Transverse colon (tissue), 4 donors: ENCODE measurements around the gene SNX5. TPM values are rescaled to one million over a fixed set of nuclear protein-coding genes. Genes with fewer than 3 reads are reported as not detected.

Experiments used
- DNase-seq: peaks from one replicate; pipeline ENCODE4 v3.0.0-alpha.2; 2019
- H3K27ac ChIP-seq, 4 donors: fragments of 200-600 bp; sonication (generic); 2 replicates each; pipeline ENCODE4 v1.5.1; 2016 to 2018; ENCODE audit warnings: inconsistent platforms in 4 of 4
- H3K27me3 ChIP-seq: fragments of 200-600 bp; sonication (generic); 2 replicates; pipeline ENCODE4 v1.5.1; 2017; ENCODE audit warnings: inconsistent platforms
- H3K36me3 ChIP-seq, 4 donors: fragments of 200-600 bp; sonication (generic); 2 replicates each; pipeline ENCODE4 v1.5.1; 2017 to 2019; ENCODE audit warnings: inconsistent platforms in 4 of 4
- H3K4me1 ChIP-seq, 4 donors: fragments of 200-600 bp; sonication (generic); 2 replicates each; pipeline ENCODE4 v1.5.1; 2017 to 2020; ENCODE audit warnings: inconsistent platforms in 4 of 4
- H3K4me3 ChIP-seq, 4 donors: fragments of 200-600 bp; sonication (generic); 1 replicate in 1 of 4; 2 replicates in 3 of 4; pipeline versions ENCODE4 v1.5.1 to v1.6.1; 2017 to 2019; ENCODE audit warnings: inconsistent platforms in 4 of 4
- H3K9me3 ChIP-seq, 2 donors: fragments of 200-600 bp; sonication (generic); 2 replicates each; pipeline ENCODE4 v1.5.1; 2017 to 2019; ENCODE audit warnings: inconsistent platforms in 2 of 2
- EP300 ChIP-seq: sonication (generic); formaldehyde crosslinking; IDR thresholded peaks from one replicate; pipeline ENCODE4 v1.6.1; 2017; ENCODE audit warnings: antibody characterized with exemption, low read depth
- POLR2A ChIP-seq: fragments of 450-650 bp; IDR thresholded peaks from one replicate; pipeline ENCODE4 v1.6.1; 2016; ENCODE audit warnings: antibody characterized with exemption, mild to moderate bottlenecking, moderate library complexity
- POLR2AphosphoS5 ChIP-seq, 3 donors: sonication (generic); formaldehyde crosslinking; IDR thresholded peaks; one replicate each; pipeline ENCODE4 v1.6.1; 2016; ENCODE audit warnings: antibody characterized with exemption in 3 of 3
- WGBS, 2 donors: methylation state at CpG; one replicate each; pipeline ENCODE4 v1.1.5; 2018; ENCODE audit warnings: low coverage in 1 of 2; 5-methylcytosine and 5-hydroxymethylcytosine counted together
- in situ Hi-C, 4 donors: fragments of 200-750 bp; cut with MboI; loops; one replicate each; pipeline versions ENCODE4 v1.15.0 to v1.15.1; 2017; ENCODE audit warnings: low sequenced_read_pairs in 3 of 4, low pct_ligation_motif_present in 1 of 4, low pct_unique_long_range_greater_than_20kb in 1 of 4
- intact Hi-C: fragments of 100-400 bp; cut with DNase I; formaldehyde crosslinking; loops from one replicate; pipeline ENCODE4 v1.15.1; 2023; ENCODE audit warnings: low total_unique reads
- total RNA-seq, 4 donors: library from RNA; depleted of rRNA; stranded (reverse); fragments of >200 nt; gene quantifications; one replicate each; pipeline ENCODE4 v1.1.0, GENCODE V29; 2016
- TF ChIP-seq, protein P1 (sequence below), 5 experiments: fragments of 200-600 bp in 3 of 5; fragments of 450-650 bp in 2 of 5; sonication (generic) in 3 of 5; IDR thresholded peaks; 1 replicate in 2 of 5; 2 replicates in 3 of 5; pipeline ENCODE4 v1.5.1; 2016 to 2017; ENCODE audit warnings: antibody characterized with exemption in 5 of 5, inconsistent platforms in 3 of 5, mild to moderate bottlenecking in 2 of 5, moderate library complexity in 1 of 5

Gene SNX5
- 100 to 1,000 TPM in 2 of 4 donors, 10 to 100 TPM in 2; 91.9 to 160 (median 122) TPM for total RNA-seq

DNA sequence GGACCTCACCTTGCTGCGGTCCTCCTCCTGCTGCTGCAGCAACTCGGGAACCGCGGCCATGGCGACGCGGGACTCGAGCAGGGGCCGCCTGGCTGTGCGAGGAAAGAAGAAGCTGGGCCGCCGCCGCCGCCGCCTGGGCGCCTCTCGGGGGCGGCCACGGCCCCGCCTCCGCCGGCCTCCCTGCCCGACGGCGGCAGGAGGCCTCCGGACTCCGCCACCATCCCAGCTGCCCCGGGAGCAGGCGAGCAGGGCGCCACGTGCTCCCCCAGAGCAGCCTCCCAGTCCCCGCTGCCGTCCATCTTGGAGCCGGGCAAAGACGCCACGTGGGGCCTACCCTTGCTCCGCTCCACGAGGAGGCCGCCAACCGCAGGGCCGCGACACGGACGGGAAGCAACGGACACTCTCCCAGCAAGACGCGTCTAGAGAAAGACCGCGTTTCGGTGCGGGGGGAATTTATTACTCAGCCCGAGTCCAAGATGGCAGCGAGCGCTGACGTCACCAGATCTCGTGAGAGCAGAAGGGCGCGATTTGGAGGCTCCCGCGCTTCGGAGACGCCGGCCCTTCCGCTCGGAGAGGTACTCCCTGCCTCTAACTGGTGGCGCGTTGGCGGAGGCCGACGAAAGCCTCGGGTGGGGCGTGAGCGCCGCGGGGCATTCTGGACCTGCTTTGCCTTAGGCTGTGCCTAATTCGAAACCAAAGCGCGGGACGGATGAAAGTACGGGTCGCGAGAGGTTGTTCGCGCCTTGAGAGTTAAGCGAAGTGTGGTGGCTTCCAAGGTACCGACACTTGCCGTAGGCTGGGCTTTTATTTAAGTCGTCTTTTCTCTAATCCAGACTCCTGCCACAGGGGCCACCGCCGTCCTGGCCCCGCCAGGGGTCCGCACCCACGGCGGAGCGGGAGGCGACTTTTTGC is at the start of gene SNX5, which contains the start of gene MGME1:
Gene SNX5 (minus strand): TSS at position 429 of the 912 bp plus-strand sequence. CDS start 369 bp downstream, at position 60.
Gene MGME1 (plus strand): TSS at position 653 of the 912 bp plus-strand sequence. CDS start 842 bp downstream, outside the sequence.
- peak within 1 kb of the TSS; percentile 97 to 100 (median 99) for H3K27ac ChIP-seq

DNA sequence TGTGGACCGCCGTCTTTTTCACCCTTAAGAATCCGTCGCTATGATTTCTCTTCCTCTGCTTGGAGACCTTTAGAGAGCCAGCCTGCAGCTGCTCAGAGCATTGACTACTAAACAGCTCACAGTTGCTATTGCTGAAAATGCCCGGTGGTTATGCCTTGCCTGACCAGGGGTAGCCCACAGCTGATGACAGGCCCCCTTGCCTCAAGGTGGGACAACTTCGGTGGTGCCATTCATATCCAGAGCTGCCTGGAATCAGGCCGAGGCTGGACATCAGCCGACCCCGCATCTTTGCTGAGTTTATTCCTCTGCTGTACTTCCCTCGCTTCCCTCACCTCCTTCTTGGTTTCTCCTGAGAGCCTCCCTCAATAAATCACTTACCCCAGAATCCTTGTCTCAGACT is 49.5 kb upstream of the SNX5 start:
- H3K4me1 ChIP-seq: peaks cover 0 to 7% (median 0%) of the 10 kb centered on the region in 4 donors
- in situ Hi-C loops (no loop called here), intact Hi-C loops (no loop called here)
- 86 to 88% methylated on average over 4 to 10 of the region's 10 CpGs for WGBS, 2 donors
- H3K9me3 ChIP-seq: no peaks in the 10 kb centered on the region
- DNase-seq: no peak
- TF ChIP-seq POLR2A: no peak
- TF ChIP-seq POLR2AphosphoS5 (IDR thresholded peaks at IDR 0.05): no peak
- no peak for TF ChIP-seq EP300
- TF ChIP-seq, protein P1, sequence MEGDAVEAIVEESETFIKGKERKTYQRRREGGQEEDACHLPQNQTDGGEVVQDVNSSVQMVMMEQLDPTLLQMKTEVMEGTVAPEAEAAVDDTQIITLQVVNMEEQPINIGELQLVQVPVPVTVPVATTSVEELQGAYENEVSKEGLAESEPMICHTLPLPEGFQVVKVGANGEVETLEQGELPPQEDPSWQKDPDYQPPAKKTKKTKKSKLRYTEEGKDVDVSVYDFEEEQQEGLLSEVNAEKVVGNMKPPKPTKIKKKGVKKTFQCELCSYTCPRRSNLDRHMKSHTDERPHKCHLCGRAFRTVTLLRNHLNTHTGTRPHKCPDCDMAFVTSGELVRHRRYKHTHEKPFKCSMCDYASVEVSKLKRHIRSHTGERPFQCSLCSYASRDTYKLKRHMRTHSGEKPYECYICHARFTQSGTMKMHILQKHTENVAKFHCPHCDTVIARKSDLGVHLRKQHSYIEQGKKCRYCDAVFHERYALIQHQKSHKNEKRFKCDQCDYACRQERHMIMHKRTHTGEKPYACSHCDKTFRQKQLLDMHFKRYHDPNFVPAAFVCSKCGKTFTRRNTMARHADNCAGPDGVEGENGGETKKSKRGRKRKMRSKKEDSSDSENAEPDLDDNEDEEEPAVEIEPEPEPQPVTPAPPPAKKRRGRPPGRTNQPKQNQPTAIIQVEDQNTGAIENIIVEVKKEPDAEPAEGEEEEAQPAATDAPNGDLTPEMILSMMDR (IDR thresholded peaks at IDR 0.05): no peak
- no peak overlapping the region for H3K27ac ChIP-seq
- H3K36me3 ChIP-seq: no peaks in the 10 kb centered on the region
- H3K27me3 ChIP-seq: no peaks in the 10 kb centered on the region
- no peak overlapping the region for H3K4me3 ChIP-seq

More for the DNA sequence above, at the start of gene SNX5, which contains the start of gene MGME1:
- Histone ChIP-seq H3K36me3 (no peaks in the 10 kb centered on the region), H3K4me1 (peaks cover 30 to 68% (median 64%) of the 10 kb centered on the region in 4 donors), H3K9me3 (no peaks in the 10 kb centered on the region), H3K4me3 (peak within 1 kb of the TSS; percentile 78 to 95 (median 90)), H3K27me3 (no peaks in the 10 kb centered on the region)
- intact Hi-C loops: no loop called here
- DNase-seq: peak; percentile 100
- TF ChIP-seq, protein P1 (IDR thresholded peaks at IDR 0.05): peak in 1 of 5 experiments; percentile 8
- peak; percentile 68 to 90 (median 75) for TF ChIP-seq POLR2AphosphoS5 (IDR thresholded peaks at IDR 0.05)
- TF ChIP-seq EP300: no peak
- TF ChIP-seq POLR2A: peak; percentile 53
- 1% methylated on average over 66 of the region's 96 CpGs; no CpG with 5 or more reads in 1 of the 2 donors for WGBS, 2 donors
- in situ Hi-C loops: no loop called here

DNA sequence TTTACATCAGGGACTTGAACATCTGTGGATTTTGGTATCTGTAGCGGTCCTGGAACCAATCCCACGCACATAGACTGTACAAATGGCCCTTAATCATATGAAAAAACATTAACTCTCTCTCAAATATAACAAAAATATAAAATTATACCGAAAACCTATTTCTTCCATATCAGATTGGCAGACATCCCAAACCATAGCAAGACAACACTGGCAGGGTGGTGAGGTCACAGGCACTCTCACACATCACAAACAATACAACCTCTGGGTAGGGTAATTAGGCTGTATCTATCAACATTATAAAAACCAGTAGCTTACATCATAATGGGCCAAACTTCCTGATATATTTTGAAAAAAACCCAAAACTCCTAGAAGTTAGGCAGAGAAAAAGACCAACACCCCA is 48.2 kb upstream of the SNX5 start:
- Histone ChIP-seq H3K4me3 (no peak overlapping the region), H3K27me3 (no peaks in the 10 kb centered on the region), H3K9me3 (no peaks in the 10 kb centered on the region), H3K36me3 (no peaks in the 10 kb centered on the region), H3K27ac (no peak overlapping the region), H3K4me1 (peaks cover 0 to 7% (median 0%) of the 10 kb centered on the region in 4 donors)
- TF ChIP-seq EP300 (no peak), POLR2A (no peak), POLR2AphosphoS5 (IDR thresholded peaks at IDR 0.05) (no peak)
- TF ChIP-seq, protein P1 (IDR thresholded peaks at IDR 0.05): no peak
- 62 to 77% methylated on average over 3 of the region's 3 CpGs for WGBS, 2 donors
- DNase-seq: no peak
- intact Hi-C loops (no loop called here), in situ Hi-C loops (no loop called here)

DNA sequence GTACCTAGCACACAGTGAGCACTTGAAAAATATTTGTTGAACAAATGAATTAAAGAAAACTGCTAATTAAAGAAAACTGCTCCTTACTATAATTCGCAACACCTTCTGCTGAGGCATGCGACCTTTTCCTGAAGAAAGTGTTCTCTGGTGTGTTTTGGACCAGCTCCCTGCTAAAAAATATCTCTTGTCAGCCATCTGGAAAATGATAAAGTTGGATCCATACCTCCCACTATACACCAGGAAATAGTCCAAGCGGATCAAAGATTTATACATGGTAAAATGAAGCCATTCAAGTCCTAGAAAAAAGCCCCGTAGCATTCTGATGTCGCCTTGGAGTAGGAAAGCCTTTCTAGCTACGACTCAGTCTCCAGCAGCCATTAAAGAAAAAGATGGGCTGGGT is 45.8 kb upstream of the SNX5 start:
- intact Hi-C loops (no loop called here), in situ Hi-C loops (no loop called here)
- TF ChIP-seq EP300 (no peak), POLR2A (no peak), POLR2AphosphoS5 (IDR thresholded peaks at IDR 0.05) (no peak)
- TF ChIP-seq, protein P1 (IDR thresholded peaks at IDR 0.05): no peak
- no peak for DNase-seq
- WGBS, 2 donors: 85 to 91% methylated on average over 5 to 6 of the region's 6 CpGs
- no peak overlapping the region for H3K4me3 ChIP-seq
- no peaks in the 10 kb centered on the region for H3K9me3 ChIP-seq
- H3K27ac ChIP-seq: no peak overlapping the region
- no peaks in the 10 kb centered on the region for H3K27me3 ChIP-seq
- no peaks in the 10 kb centered on the region for H3K36me3 ChIP-seq
- H3K4me1 ChIP-seq: peaks cover 0 to 7% (median 0%) of the 10 kb centered on the region in 4 donors
